ENCODE data around the gene MAS1L. TPM values are rescaled to one million over a fixed set of nuclear protein-coding genes. Genes with fewer than 3 reads are reported as not detected.

Gene MAS1L
- polyA plus RNA-seq, 1 donor from 2014 or later: not detected

- no peaks in the 10 kb centered on the region for H4K20me1 ChIP-seq (ENCODE audit: insufficient read depth)
- H3K9ac ChIP-seq (ENCODE audit: low read length): no peak overlapping the region
- H3K27ac ChIP-seq (ENCODE audit: low read length): no peak overlapping the region
- H3K27me3 ChIP-seq (ENCODE audit: insufficient read depth, low read depth, low read length): no peaks in the 10 kb centered on the region
- H3K4me2 ChIP-seq (ENCODE audit: low read length): no peak overlapping the region
- no peaks in the 10 kb centered on the region for H3K79me2 ChIP-seq (replicated peaks; ENCODE audit: insufficient read depth, low read length)
- no peaks in the 10 kb centered on the region for H3K36me3 ChIP-seq (ENCODE audit: insufficient read depth, low read length)
- H2AFZ ChIP-seq (ENCODE audit: low read depth, low read length): no peak overlapping the region
- no peak overlapping the region for H3K4me3 ChIP-seq (ENCODE audit: low read length)
- H3K9me2 ChIP-seq (ENCODE audit: insufficient read depth, low read length): no peaks in the 10 kb centered on the region
- TF ChIP-seq REST (IDR thresholded peaks at IDR 0.05; ENCODE audit: borderline replicate concordance) (no peak), EP300 (conservative IDR thresholded peaks at IDR 0.05; ENCODE audit: poor library complexity, severe bottlenecking) (no peak), RAD21 (conservative IDR thresholded peaks at IDR 0.05) (no peak), TAF1 (IDR thresholded peaks at IDR 0.05; ENCODE audit: low read depth) (no peak), MXI1 (conservative IDR thresholded peaks at IDR 0.05; ENCODE audit: poor library complexity, severe bottlenecking) (no peak), POLR2AphosphoS5 (IDR thresholded peaks at IDR 0.05) (no peak), EZH2 (IDR thresholded peaks at IDR 0.05; ENCODE audit: borderline replicate concordance, insufficient read depth, low read length, poor library complexity, severe bottlenecking) (no peak), SMC3 (conservative IDR thresholded peaks at IDR 0.05; ENCODE audit: poor library complexity) (no peak)
- TF ChIP-seq, protein P1, sequence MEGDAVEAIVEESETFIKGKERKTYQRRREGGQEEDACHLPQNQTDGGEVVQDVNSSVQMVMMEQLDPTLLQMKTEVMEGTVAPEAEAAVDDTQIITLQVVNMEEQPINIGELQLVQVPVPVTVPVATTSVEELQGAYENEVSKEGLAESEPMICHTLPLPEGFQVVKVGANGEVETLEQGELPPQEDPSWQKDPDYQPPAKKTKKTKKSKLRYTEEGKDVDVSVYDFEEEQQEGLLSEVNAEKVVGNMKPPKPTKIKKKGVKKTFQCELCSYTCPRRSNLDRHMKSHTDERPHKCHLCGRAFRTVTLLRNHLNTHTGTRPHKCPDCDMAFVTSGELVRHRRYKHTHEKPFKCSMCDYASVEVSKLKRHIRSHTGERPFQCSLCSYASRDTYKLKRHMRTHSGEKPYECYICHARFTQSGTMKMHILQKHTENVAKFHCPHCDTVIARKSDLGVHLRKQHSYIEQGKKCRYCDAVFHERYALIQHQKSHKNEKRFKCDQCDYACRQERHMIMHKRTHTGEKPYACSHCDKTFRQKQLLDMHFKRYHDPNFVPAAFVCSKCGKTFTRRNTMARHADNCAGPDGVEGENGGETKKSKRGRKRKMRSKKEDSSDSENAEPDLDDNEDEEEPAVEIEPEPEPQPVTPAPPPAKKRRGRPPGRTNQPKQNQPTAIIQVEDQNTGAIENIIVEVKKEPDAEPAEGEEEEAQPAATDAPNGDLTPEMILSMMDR (IDR thresholded peaks at IDR 0.05; ENCODE audit: poor library complexity, severe bottlenecking): no peak
- H3K9me3 ChIP-seq (ENCODE audit: low read length): no peaks in the 10 kb centered on the region
- no peaks in the 10 kb centered on the region for H3F3A ChIP-seq (ENCODE audit: insufficient read depth, low read length, poor library complexity, severe bottlenecking)
These were observed 34.5 kb upstream of the MAS1L start for GRCh38 chr6:29522227-29522626.

DNA sequence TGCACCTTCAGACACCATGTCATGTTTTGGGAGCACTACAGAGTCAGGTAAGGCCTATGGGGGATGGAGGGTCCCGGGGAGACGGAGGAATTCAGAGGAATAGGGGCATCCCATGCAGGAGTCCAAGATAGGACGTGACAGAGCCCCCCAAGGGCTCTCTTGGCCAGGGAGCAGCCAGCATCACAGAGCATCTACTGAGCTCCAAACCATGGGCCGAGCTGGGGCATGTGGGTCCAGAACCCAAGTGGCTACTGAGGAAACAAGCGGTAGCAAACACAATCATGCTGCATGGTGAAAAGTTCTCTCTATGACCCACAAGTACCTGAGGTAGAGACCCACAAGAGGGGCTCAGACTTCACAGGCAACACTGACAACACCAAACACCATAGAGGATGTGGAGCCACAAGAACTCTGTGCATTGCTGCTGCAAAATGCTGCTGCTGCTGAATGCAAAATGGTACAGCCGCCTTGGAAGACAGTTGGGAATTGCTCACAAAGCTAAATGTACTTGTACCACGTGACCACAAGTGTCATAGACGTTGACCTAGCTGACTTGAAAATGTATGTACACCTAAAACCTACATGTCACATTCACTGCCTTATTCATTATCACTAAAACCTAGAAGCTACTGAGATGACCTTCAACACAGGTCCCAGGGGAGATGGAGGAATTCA is 33.4 kb upstream of the MAS1L start:
- H4K20me1 ChIP-seq (ENCODE audit: insufficient read depth): no peaks in the 10 kb centered on the region
- H3K27ac ChIP-seq (ENCODE audit: low read length): no peak overlapping the region
- no peaks in the 10 kb centered on the region for H3K9me2 ChIP-seq (ENCODE audit: insufficient read depth, low read length)
- H3K9ac ChIP-seq (ENCODE audit: low read length): no peak overlapping the region
- no peaks in the 10 kb centered on the region for H3K27me3 ChIP-seq (ENCODE audit: insufficient read depth, low read depth, low read length)
- no peak overlapping the region for H3K4me3 ChIP-seq (ENCODE audit: low read length)
- H3K79me2 ChIP-seq (replicated peaks; ENCODE audit: insufficient read depth, low read length): no peaks in the 10 kb centered on the region
- H3F3A ChIP-seq (ENCODE audit: insufficient read depth, low read length, poor library complexity, severe bottlenecking): no peaks in the 10 kb centered on the region
- H3K9me3 ChIP-seq (ENCODE audit: low read length): peaks cover 1% of the 10 kb centered on the region
- no peak for TF ChIP-seq MXI1 (conservative IDR thresholded peaks at IDR 0.05; ENCODE audit: poor library complexity, severe bottlenecking)
- no peak for TF ChIP-seq EZH2 (IDR thresholded peaks at IDR 0.05; ENCODE audit: borderline replicate concordance, insufficient read depth, low read length, poor library complexity, severe bottlenecking)
- TF ChIP-seq REST (IDR thresholded peaks at IDR 0.05; ENCODE audit: borderline replicate concordance): no peak
- TF ChIP-seq TAF1 (IDR thresholded peaks at IDR 0.05; ENCODE audit: low read depth): no peak
- TF ChIP-seq SMC3 (conservative IDR thresholded peaks at IDR 0.05; ENCODE audit: poor library complexity): no peak
- TF ChIP-seq, protein P1 (IDR thresholded peaks at IDR 0.05; ENCODE audit: poor library complexity, severe bottlenecking): no peak
- no peak for TF ChIP-seq POLR2AphosphoS5 (IDR thresholded peaks at IDR 0.05)
- no peak for TF ChIP-seq RAD21 (conservative IDR thresholded peaks at IDR 0.05)
- TF ChIP-seq EP300 (conservative IDR thresholded peaks at IDR 0.05; ENCODE audit: poor library complexity, severe bottlenecking): no peak
- no peak overlapping the region for H2AFZ ChIP-seq (ENCODE audit: low read depth, low read length)
- H3K36me3 ChIP-seq (ENCODE audit: insufficient read depth, low read length): no peaks in the 10 kb centered on the region
- H3K4me2 ChIP-seq (ENCODE audit: low read length): no peak overlapping the region

Measured in neural cell (in vitro differentiated cells).